Measurements from ENCODE around the gene PPP2R2B. TPM values are rescaled to one million over a fixed set of nuclear protein-coding genes. Genes with fewer than 3 reads are reported as not detected.

Gene PPP2R2B
- total RNA-seq, 3 donors from 2014 or later (not counting 1 experiment from before 2014, with no cell fraction given): 44.9 to 68.3 (median 63.7) TPM

DNA sequence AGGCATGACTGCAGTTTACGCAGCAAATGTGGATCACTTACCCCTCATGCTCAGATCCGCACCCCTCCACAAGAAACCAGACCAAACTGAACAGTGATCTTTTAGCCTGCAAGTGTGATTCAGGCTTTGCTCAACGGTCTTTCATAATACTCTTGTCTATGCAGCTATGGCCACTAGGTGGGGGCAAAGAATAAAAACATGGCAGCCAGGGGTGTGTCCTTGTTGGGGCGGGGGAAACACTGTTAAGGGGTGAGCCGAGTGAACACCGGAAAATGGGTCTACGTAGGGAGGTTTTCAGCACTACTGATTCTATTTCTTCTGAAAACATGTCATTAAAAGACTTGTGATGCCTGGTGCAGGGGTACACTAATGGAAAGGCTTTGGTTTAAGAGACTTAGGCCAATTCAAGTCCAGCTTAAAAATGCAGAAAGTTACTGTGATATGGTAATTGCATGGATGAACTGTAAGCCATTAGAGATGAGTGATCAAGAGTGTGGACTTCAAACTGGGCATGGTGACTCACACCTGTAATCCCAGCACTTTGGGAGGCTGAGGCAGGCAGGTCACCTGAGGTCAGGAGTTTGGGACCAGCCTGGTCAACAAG is 312.7 kb downstream of the PPP2R2B start:
- Histone ChIP-seq H3K27me3 (ENCODE audit: control insufficient read depth, insufficient read depth, low read length) (no peaks in the 10 kb centered on the region), H3K36me3 (ENCODE audit: control insufficient read depth, insufficient read depth, low read length) (no peaks in the 10 kb centered on the region), H3K9me3 (ENCODE audit: control insufficient read depth, insufficient read depth, low read length) (no peaks in the 10 kb centered on the region), H3K27ac (ENCODE audit: low read length) (no peak overlapping the region), H3K4me3 (ENCODE audit: low read length) (no peak overlapping the region), H3K4me1 (ENCODE audit: control insufficient read depth, insufficient read depth, low read length) (no peaks in the 10 kb centered on the region)
- ATAC-seq (peak; percentile 91 to 99 (median 99)), DNase-seq (peak; percentile 29 to 73)
- TF ChIP-seq CTCF (IDR thresholded peaks at IDR 0.05): peak; percentile 61
- intact Hi-C loops (cut with micrococcal nuclease): loop anchor here (1.0 kb wide), 1 partner anchor 400 kb away; no protein-coding TSS in a partner anchor
- H3K36me3 Mint-ChIP-seq: no peaks in the 10 kb centered on the region
- H3K4me3 Mint-ChIP-seq: no peak overlapping the region
- H3K27me3 Mint-ChIP-seq (ENCODE audit: low read depth in 2 of 2): no peaks in the 10 kb centered on the region
- no peak overlapping the region for H3K27ac Mint-ChIP-seq
- WGBS (ENCODE audit: insufficient coverage): 14% methylated on average over 7 of the region's 7 CpGs
- H3K4me1 Mint-ChIP-seq: peaks cover 0 to 6% of the 10 kb centered on the region in 2 donors
- H3K9me3 Mint-ChIP-seq: no peaks in the 10 kb centered on the region

DNA sequence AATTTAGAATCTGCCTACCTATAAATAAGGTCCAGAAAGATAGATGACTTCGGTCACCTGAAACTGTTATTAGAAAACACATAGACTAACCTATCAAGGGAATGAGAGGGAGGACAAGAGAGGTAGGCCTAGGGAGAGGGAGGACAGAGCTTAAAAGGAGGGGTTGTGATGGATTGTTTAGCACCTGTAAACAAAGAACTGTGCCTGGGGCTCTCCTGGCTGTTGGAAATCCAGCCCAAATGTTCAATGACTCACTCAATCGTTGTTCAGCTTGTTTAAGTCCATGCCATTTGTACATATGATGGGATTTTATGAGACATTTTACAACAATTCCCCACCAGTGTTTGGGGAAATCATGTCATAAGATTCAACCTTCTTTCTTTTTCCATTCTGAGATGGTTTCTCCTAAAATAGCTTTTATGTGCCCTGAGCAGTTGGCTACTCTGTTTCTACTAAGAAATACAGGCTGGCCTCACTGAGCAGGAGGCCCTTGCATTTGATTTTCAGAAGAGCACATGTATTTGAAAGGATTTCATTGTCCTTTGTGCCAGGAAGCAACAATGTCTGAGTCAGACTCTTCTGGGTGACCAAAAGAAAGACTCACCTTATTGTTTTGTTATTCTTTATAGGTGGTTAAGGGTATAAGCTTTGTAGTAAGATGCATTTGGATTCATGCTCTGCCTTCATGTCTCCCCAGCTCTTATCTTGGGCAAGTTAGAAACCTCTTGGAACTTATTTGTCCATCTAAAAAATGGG is 314.4 kb downstream of the PPP2R2B start:
- 60% methylated on average over 1 of the region's 2 CpGs for WGBS (ENCODE audit: insufficient coverage)
- Histone ChIP-seq H3K4me1 (ENCODE audit: control insufficient read depth, insufficient read depth, low read length) (no peaks in the 10 kb centered on the region), H3K9me3 (ENCODE audit: control insufficient read depth, insufficient read depth, low read length) (no peaks in the 10 kb centered on the region), H3K4me3 (ENCODE audit: low read length) (no peak overlapping the region), H3K27ac (ENCODE audit: low read length) (no peak overlapping the region), H3K27me3 (ENCODE audit: control insufficient read depth, insufficient read depth, low read length) (no peaks in the 10 kb centered on the region), H3K36me3 (ENCODE audit: control insufficient read depth, insufficient read depth, low read length) (no peaks in the 10 kb centered on the region)
- H3K36me3 Mint-ChIP-seq: no peaks in the 10 kb centered on the region
- no peak for DNase-seq
- no peak overlapping the region for H3K27ac Mint-ChIP-seq
- H3K27me3 Mint-ChIP-seq (ENCODE audit: low read depth in 2 of 2): peaks cover 0 to 7% of the 10 kb centered on the region in 2 donors
- intact Hi-C loops (cut with micrococcal nuclease): no loop called here
- no peak for ATAC-seq
- H3K4me3 Mint-ChIP-seq: no peak overlapping the region
- H3K4me1 Mint-ChIP-seq: peaks cover 0 to 6% of the 10 kb centered on the region in 2 donors
- no peak for TF ChIP-seq CTCF (IDR thresholded peaks at IDR 0.05)
- H3K9me3 Mint-ChIP-seq: no peaks in the 10 kb centered on the region

GRCh38 chr5:146562461-146562860 is 316.1 kb downstream of the PPP2R2B start:
- WGBS (ENCODE audit: insufficient coverage): 96% methylated on average over 4 of the region's 4 CpGs
- Histone ChIP-seq H3K36me3 (ENCODE audit: control insufficient read depth, insufficient read depth, low read length) (no peaks in the 10 kb centered on the region), H3K27ac (ENCODE audit: low read length) (no peak overlapping the region), H3K4me1 (ENCODE audit: control insufficient read depth, insufficient read depth, low read length) (no peaks in the 10 kb centered on the region), H3K4me3 (ENCODE audit: low read length) (no peak overlapping the region), H3K27me3 (ENCODE audit: control insufficient read depth, insufficient read depth, low read length) (no peaks in the 10 kb centered on the region), H3K9me3 (ENCODE audit: control insufficient read depth, insufficient read depth, low read length) (no peaks in the 10 kb centered on the region)
- peaks cover 0 to 6% of the 10 kb centered on the region in 2 donors for H3K4me1 Mint-ChIP-seq
- DNase-seq: no peak
- no peak overlapping the region for H3K4me3 Mint-ChIP-seq
- intact Hi-C loops (cut with micrococcal nuclease): no loop called here
- no peaks in the 10 kb centered on the region for H3K9me3 Mint-ChIP-seq
- peaks cover 3 to 7% of the 10 kb centered on the region in 2 donors for H3K27me3 Mint-ChIP-seq (ENCODE audit: low read depth in 2 of 2)
- no peak for TF ChIP-seq CTCF (IDR thresholded peaks at IDR 0.05)
- no peaks in the 10 kb centered on the region for H3K36me3 Mint-ChIP-seq
- no peak overlapping the region for H3K27ac Mint-ChIP-seq
- no peak for ATAC-seq

Data from natural killer cell (primary cell).